GM12865 (cell line): Measurements from ENCODE around the gene CDK16.

Experiments
- DNase-seq: peaks from one replicate; pipeline ENCODE4 v3.0.0; 2010; ENCODE audit warnings: low read depth
- H3K4me3 ChIP-seq: 2 replicates; pipeline ENCODE4 v1.5.1; 2011; ENCODE audit warnings: mild to moderate bottlenecking, low read depth, low read length, control low read depth
- TF ChIP-seq, protein P1 (sequence below): IDR thresholded peaks from 2 replicates; pipeline ENCODE4 v1.5.1; 2011; ENCODE audit warnings: low read length, control low read depth, low read depth, inconsistent platforms; ENCODE audit not compliant: insufficient read depth; ENCODE audit errors: missing control alignments

Gene CDK16

GRCh38 chrX:47266643-47267042 is 48.2 kb downstream of the CDK16 start:
- DNase-seq, result no peak
- no peak overlapping the region for H3K4me3 ChIP-seq
- TF ChIP-seq, protein P1, sequence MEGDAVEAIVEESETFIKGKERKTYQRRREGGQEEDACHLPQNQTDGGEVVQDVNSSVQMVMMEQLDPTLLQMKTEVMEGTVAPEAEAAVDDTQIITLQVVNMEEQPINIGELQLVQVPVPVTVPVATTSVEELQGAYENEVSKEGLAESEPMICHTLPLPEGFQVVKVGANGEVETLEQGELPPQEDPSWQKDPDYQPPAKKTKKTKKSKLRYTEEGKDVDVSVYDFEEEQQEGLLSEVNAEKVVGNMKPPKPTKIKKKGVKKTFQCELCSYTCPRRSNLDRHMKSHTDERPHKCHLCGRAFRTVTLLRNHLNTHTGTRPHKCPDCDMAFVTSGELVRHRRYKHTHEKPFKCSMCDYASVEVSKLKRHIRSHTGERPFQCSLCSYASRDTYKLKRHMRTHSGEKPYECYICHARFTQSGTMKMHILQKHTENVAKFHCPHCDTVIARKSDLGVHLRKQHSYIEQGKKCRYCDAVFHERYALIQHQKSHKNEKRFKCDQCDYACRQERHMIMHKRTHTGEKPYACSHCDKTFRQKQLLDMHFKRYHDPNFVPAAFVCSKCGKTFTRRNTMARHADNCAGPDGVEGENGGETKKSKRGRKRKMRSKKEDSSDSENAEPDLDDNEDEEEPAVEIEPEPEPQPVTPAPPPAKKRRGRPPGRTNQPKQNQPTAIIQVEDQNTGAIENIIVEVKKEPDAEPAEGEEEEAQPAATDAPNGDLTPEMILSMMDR, result no peak

DNA sequence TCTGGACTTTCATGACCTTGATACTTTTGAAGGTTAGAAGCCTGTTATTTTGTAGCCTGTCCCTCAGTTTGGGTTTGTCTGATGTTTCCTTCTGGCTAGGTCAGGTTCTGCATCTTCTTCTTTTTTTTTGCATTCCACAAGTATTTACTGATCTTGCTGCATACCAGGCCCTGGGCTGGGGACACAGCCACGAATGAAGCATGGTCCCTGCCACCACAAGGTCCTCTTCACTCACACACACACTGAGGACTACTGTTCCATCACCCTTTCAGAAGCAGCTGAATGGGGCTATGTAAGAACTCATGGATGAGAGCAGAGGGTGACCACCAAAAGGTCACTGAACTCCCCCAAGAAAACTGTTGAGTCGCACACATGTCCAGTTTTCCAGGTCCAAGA is 53.5 kb downstream of the CDK16 start:
- no peak overlapping the region for H3K4me3 ChIP-seq
- no peak for DNase-seq
- TF ChIP-seq, protein P1, result no peak

DNA sequence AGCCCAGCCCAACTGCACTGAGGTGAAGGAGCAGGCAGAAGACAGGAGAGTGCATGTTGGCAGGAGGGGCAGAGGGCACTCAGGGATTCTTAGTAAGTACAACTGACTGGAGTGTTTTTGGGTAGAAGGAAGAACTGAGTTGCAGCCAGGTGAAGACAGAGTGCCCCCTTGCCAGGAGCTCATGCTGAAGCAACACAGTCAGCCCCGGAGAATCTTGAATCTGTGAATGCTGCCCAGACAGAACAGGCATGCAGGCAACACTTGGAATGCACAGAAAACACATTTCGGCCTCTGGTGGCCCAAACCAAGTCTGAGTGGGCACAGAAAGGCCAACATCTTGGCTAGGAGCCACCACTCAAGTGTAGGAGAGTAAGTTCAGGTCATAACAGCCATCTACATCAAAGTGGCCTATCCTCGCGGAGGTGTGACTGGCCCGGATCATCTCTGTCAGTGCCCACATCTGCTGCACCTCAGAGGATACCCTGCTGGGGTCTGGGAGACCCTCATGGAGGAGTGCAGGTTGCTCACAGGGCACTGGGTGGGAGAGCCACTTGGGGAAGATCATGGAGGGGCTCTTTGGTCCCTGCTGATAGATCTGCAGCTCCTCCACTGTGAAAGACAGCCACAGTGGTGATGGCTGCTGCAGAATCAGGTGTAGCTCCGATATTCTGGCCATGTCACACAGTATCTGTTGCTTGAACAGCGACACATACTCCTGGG is 54.7 kb downstream of the CDK16 start:
- H3K4me3 ChIP-seq, result no peak overlapping the region
- TF ChIP-seq, protein P1, result no peak
- no peak for DNase-seq

DNA sequence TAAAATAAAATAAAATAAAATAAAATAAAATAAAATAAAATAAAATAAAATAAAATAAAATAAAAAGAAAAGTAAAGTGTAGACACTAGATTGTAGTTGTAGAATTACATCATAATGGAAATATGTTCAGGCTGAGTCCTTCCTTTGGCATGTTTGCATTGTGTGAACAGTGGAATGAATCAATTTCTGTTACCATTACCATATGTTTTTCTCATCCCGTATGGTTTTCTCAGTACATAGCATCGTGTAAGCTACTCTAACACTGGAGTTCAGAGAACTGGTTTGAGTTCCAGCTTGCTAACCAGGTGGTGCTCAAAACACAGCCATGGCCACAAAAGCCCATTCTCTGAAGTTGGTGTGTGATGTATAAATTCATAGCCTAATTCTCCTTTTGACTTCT is 60.2 kb downstream of the CDK16 start:
- no peak for DNase-seq
- TF ChIP-seq, protein P1, result no peak
- no peak overlapping the region for H3K4me3 ChIP-seq
